Measurements from ENCODE around the gene POU2AF1.

POU2AF1 gene

GRCh38 chr11:111386611-111387150, 7.6 kb upstream of the POU2AF1 start:
- no peak for DNase-seq (ENCODE audit: low spot score)

DNA sequence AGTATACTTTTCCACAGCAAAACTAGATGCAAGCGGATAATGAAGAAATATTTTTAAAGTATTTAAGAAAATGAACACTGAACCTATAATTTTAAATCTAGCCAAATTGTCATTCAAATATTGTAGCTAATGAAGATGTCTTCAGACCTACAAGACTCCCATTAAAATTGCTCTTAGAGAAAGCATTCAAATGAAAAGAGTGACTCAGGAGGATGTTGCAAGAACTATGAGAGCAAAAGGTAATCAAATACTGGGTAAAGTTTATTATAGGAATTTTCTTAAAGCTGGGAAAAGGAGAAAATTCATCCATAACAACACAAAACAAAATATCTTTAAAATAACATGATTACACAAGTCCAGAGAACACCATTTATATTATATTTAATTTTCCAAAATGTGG, 5.4 kb upstream of the POU2AF1 start:
- no peak for DNase-seq (ENCODE audit: low spot score)

- DNase-seq (ENCODE audit: low spot score): no peak
Measured at GRCh38 chr11:111382451-111382850, 3.4 kb upstream of the POU2AF1 start.

- no peak for DNase-seq (ENCODE audit: low spot score)
Measured at GRCh38 chr11:111379602-111380136, 594 bp upstream of the POU2AF1 start.

GRCh38 chr11:111378185-111378860, 752 bp downstream of the POU2AF1 start:
- DNase-seq (ENCODE audit: low spot score): no peak

- DNase-seq (ENCODE audit: low spot score): no peak
Measured at GRCh38 chr11:111376181-111376871, 2.7 kb downstream of the POU2AF1 start.

GRCh38 chr11:111373590-111373989, 5.5 kb downstream of the POU2AF1 start:
- no peak for DNase-seq (ENCODE audit: low spot score)

GRCh38 chr11:111372538-111372937, 6.5 kb downstream of the POU2AF1 start:
- no peak for DNase-seq (ENCODE audit: low spot score)

GRCh38 chr11:111370902-111371578, 8.0 kb downstream of the POU2AF1 start:
- DNase-seq (ENCODE audit: low spot score): no peak

- no peak for DNase-seq (ENCODE audit: low spot score)
Measured at GRCh38 chr11:111370270-111370901, 8.7 kb downstream of the POU2AF1 start.

GRCh38 chr11:111368285-111368560, 10.9 kb downstream of the POU2AF1 start:
- no peak for DNase-seq (ENCODE audit: low spot score)

DNA sequence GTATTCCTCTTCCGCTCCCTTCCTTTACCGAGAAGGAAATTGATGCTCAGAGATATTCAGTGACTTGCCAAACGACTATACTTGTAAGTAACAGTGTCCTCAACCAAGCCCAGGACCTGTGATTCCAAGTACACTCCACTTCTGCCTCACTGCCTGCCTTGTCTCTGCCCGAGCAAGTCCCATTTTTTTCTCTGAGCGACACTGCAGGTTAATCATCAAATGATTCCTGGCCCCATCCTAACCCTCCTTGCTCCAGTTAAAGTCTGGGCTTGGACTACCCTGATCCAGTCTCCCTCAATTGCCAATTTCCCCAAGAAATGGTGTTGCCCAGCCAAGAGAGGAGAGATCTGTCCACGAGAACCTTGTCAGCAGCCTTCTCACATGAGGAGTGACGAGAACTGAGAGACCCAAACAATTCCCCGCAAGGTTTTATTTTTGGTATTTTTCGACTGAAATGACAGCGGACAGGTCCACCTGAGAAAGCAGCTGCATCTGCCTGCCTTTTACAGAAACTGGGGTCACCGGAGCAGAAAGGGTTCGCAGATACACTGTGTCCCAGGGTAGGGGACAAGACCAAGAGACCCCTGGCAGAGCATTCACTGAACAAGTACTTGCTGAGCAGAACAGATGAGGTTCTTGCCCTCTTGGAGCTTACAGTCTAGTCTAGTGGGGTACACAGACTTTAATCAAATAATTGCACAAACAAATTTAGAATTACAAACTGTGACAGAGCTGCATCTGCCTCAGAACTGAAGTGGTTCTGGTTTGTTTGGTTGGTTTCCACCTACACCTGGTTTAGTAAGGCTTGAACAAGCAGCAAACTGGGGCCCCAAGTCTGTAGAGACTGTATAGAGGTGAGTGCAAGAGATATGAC, 11.4 kb downstream of the POU2AF1 start:
- DNase-seq (ENCODE audit: low spot score): no peak

GRCh38 chr11:111366560-111367410, 12.3 kb downstream of the POU2AF1 start:
- no peak for DNase-seq (ENCODE audit: low spot score)

DNA sequence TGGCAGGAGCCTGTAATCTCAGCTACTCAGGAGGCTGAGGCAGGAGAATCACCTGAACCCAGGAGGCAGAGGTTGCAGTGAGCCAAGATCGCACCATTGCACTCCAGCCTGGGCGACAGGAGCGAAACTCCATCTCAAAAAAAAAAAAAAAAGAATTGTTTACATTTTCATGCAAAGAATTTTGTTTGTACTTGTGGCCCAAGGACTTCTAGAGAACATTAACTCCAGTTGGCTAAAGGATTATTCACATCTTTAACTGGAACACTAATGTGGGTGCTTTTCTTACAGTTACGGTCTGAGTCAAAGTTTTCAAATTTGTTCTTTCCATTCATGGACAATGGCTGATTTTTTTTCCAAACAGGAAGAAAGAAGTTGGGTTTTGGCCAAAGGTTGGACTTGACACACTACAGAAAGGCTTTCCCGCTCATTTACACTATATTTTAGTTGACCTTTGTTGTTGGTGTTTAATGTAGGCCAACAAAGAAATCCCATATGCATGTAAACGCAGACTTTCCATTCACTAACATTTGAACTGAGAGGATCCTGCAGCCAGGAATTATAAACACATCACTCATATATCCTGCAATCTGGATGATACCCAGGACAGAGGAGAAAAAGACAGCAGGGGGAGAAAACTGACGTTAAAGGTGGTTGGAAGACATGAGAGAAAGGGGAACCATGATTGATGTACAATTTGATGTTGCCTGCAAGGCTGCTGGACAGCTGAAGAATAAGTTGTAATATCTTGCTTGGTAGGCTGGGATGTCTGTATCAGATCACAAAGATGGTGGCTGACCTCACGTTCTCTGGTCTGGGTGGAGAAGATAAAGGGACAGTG, 13.1 kb downstream of the POU2AF1 start:
- no peak for DNase-seq (ENCODE audit: low spot score)

DNA sequence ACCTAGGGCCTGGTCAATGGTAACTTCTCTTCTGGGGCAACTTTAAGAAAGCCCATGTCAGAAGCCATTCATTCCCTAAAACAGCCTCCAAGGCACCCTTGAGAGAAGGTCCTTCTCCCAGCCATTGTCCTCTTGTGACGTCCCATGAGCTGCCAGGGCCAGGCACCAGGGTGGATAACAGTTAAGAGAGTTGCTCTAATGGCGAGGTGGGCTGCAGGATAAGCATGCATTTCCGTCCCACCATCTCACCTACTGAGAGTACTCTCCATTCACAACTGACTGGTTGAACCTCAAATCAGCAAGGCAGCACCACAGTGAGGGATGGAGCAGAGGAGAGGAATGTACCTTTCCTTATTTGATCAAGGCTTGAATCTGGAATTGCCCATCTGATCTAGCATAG, 14.6 kb downstream of the POU2AF1 start:
- DNase-seq (ENCODE audit: low spot score): no peak

GRCh38 chr11:111363985-111364384, 15.1 kb downstream of the POU2AF1 start:
- no peak for DNase-seq (ENCODE audit: low spot score)

DNA sequence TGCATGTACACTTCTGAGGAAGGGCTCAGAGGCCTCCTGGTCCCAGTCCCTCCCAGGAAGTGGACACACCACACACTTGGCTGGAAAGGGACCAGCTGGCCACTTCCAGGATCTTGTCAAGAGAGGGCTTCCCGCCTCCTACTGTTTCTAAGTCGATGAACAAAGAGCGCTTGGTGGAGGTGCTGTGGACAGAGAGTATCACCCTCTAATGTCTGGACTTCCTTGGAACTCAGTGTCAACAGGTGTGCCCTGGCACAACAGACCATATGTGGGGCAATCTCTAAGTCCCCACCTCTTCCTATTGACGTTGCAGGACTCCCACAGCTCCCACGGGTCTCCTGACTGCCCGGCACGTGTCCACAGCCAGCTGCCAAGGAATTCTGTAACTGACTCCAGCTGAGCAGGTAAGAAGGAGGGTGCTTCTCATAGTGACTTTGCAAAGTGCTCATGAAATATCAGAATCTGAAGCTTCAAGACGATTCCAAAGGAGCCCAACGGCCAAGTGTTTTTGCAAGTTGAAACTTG, 16.1 kb downstream of the POU2AF1 start:
- DNase-seq (ENCODE audit: low spot score): no peak

GRCh38 chr11:111361874-111362273, 17.2 kb downstream of the POU2AF1 start:
- no peak for DNase-seq (ENCODE audit: low spot score)

- DNase-seq (ENCODE audit: low spot score): no peak
Measured at GRCh38 chr11:111361052-111361801, 17.8 kb downstream of the POU2AF1 start.

Measured in kidney capillary endothelial cell (primary cell).